Central memory CD8-positive, alpha-beta T cell (primary cell): Measurements from ENCODE around the gene MAOA.

ENCODE experiments used
- ATAC-seq: fragments of 150-1000 bp; cut with Tn5 transposase; replicated peaks from 2 replicates; pipeline ENCODE4 v1.10.0; 2022; ENCODE audit warnings: mild to moderate bottlenecking, moderate FRiP score, moderate number of reproducible peaks; ENCODE audit not compliant: poor library complexity, severe bottlenecking; ENCODE audit errors: extremely low read depth
- DNase-seq, 2 donors: peaks; one replicate each; pipeline ENCODE4 v3.0.0; 2021; ENCODE audit warnings: low spot score in 2 of 2
- H3K27ac Mint-ChIP-seq: one replicate; pipeline ENCODE4 v1.8.0; 2022; ENCODE audit warnings: low read depth, mild to moderate bottlenecking, moderate library complexity, mixed read lengths
- H3K27me3 Mint-ChIP-seq: one replicate; pipeline ENCODE4 v1.8.0; 2022; ENCODE audit warnings: mixed read lengths
- H3K36me3 Mint-ChIP-seq: one replicate; pipeline ENCODE4 v1.8.0; 2022; ENCODE audit warnings: mild to moderate bottlenecking, moderate library complexity, mixed read lengths; ENCODE audit not compliant: insufficient read depth
- H3K4me1 Mint-ChIP-seq: one replicate; pipeline ENCODE4 v1.8.0; 2022; ENCODE audit warnings: mixed read lengths
- H3K4me3 Mint-ChIP-seq: one replicate; pipeline ENCODE4 v1.8.0; 2022; ENCODE audit warnings: mild to moderate bottlenecking, moderate library complexity, mixed read lengths
- H3K9me3 Mint-ChIP-seq: one replicate; pipeline ENCODE4 v1.8.0; 2022; ENCODE audit warnings: mixed read lengths

MAOA gene

GRCh38 chrX:43753637-43754036 is 97.5 kb downstream of the MAOA start:
- ATAC-seq: no peak
- Mint-ChIP-seq H3K27me3 (peaks cover 8% of the 10 kb centered on the region), H3K9me3 (no peaks in the 10 kb centered on the region), H3K36me3 (peaks cover 2% of the 10 kb centered on the region), H3K4me3 (no peak overlapping the region), H3K4me1 (no peaks in the 10 kb centered on the region), H3K27ac (no peak overlapping the region)
- DNase-seq: no peak

GRCh38 chrX:43756076-43756475 is 100.0 kb downstream of the MAOA start:
- no peak overlapping the region for H3K4me3 Mint-ChIP-seq
- no peaks in the 10 kb centered on the region for H3K9me3 Mint-ChIP-seq
- H3K36me3 Mint-ChIP-seq: no peaks in the 10 kb centered on the region
- ATAC-seq: no peak
- DNase-seq: no peak
- no peak overlapping the region for H3K27ac Mint-ChIP-seq
- H3K4me1 Mint-ChIP-seq: no peaks in the 10 kb centered on the region
- H3K27me3 Mint-ChIP-seq: peaks cover 8% of the 10 kb centered on the region

DNA sequence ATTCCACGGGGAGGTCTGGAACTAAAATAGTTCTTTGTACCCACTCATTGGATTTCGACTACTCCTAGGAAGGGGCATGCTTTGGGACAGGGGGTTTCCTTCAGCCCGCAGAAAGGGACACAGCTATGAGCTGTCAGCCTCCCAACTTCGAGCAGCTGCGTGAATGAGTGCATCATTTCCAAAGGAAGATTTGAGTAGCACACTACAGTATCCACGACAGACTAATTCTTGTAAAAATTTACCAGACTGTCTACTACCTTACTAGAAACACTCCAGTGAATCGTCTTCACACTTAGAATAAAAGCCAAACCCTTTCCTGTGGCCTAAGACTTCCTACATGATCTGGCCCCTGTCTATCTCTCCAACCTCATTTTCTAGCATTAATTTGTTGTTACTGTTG is 101.9 kb downstream of the MAOA start:
- Mint-ChIP-seq H3K27ac (no peak overlapping the region), H3K27me3 (peaks cover 8% of the 10 kb centered on the region), H3K9me3 (no peaks in the 10 kb centered on the region), H3K4me3 (no peak overlapping the region), H3K36me3 (no peaks in the 10 kb centered on the region), H3K4me1 (no peaks in the 10 kb centered on the region)
- ATAC-seq (no peak), DNase-seq (no peak)

- Mint-ChIP-seq H3K27ac (no peak overlapping the region), H3K4me1 (no peaks in the 10 kb centered on the region), H3K27me3 (peaks cover 15% of the 10 kb centered on the region), H3K36me3 (no peaks in the 10 kb centered on the region), H3K9me3 (no peaks in the 10 kb centered on the region), H3K4me3 (no peak overlapping the region)
- ATAC-seq (no peak), DNase-seq (no peak)
These were observed 130.0 kb downstream of the MAOA start for GRCh38 chrX:43785930-43786591.
